Upper lobe of left lung (tissue), 6 donors: ENCODE results near the gene VPS13C. TPM values are rescaled to one million over a fixed set of nuclear protein-coding genes. Genes with fewer than 3 reads are reported as not detected.

Experiments
- ATAC-seq, 2 donors: fragments of 200-7000 bp; cut with Tn5 transposase; one replicate each; pipeline ENCODE4 v1.9.1; 2022; ENCODE audit warnings: mild to moderate bottlenecking in 2 of 2, moderate library complexity in 2 of 2; ENCODE audit not compliant: low FRiP score in 2 of 2
- DNase-seq, 2 donors: peaks; one replicate each; pipeline ENCODE4 v3.0.0-alpha.2; 2019 to 2020
- H3K27ac ChIP-seq, 4 donors: fragments of 200-600 bp; sonication (generic); one replicate each; pipeline ENCODE4 v1.5.1; 2016 to 2019
- H3K27me3 ChIP-seq, 4 donors: fragments of 200-600 bp; sonication (generic); one replicate each; pipeline ENCODE4 v1.5.1; 2017 to 2019
- H3K36me3 ChIP-seq, 4 donors: fragments of 200-600 bp; sonication (generic); one replicate each; pipeline ENCODE4 v1.5.1; 2016 to 2019
- H3K4me1 ChIP-seq, 4 donors: fragments of 200-600 bp; sonication (generic); one replicate each; pipeline ENCODE4 v1.5.1; 2018 to 2019
- H3K4me3 ChIP-seq, 4 donors: fragments of 200-600 bp; sonication (generic); one replicate each; pipeline ENCODE4 v1.5.1; 2017 to 2019; ENCODE audit warnings: mild to moderate bottlenecking in 2 of 4, moderate library complexity in 1 of 4
- H3K9me3 ChIP-seq, 4 donors: fragments of 200-600 bp; sonication (generic); one replicate each; pipeline ENCODE4 v1.5.1; 2018 to 2019
- CTCF ChIP-seq, 6 experiments: fragments of 450-650 bp in 4 of 6; fragments of 200-600 bp in 2 of 6; sonication (generic) in 2 of 6; IDR thresholded peaks; one replicate each; pipeline ENCODE4 v1.5.1; 2016 to 2019; ENCODE audit warnings: antibody characterized with exemption in 6 of 6
- EP300 ChIP-seq, 4 donors: sonication (generic); formaldehyde crosslinking; IDR thresholded peaks; one replicate each; pipeline ENCODE4 v1.5.1; 2017; ENCODE audit warnings: antibody characterized with exemption in 4 of 4, control low read depth in 2 of 4
- POLR2A ChIP-seq, 4 donors: fragments of 450-650 bp; IDR thresholded peaks; one replicate each; pipeline ENCODE4 v1.5.1; 2016 to 2017; ENCODE audit warnings: antibody characterized with exemption in 4 of 4, mild to moderate bottlenecking in 2 of 4
- POLR2AphosphoS5 ChIP-seq, 2 donors: sonication (generic); formaldehyde crosslinking; IDR thresholded peaks; one replicate each; pipeline ENCODE4 v1.5.1; 2017; ENCODE audit warnings: antibody characterized with exemption in 2 of 2
- WGBS, 2 donors: methylation state at CpG; one replicate each; pipeline ENCODE4 v1.1.5; 2017 to 2018; 5-methylcytosine and 5-hydroxymethylcytosine counted together
- total RNA-seq, 6 donors: library from RNA; depleted of rRNA in 4 of 6; stranded (reverse); fragments of >200 nt in 4 of 6; gene quantifications; one replicate each; pipeline versions ENCODE4 v1.1.0 to v1.2.1, GENCODE V29; 2016 to 2021
- donor health status: DM: no; HTN: no; CAD: no; lungs with moderate emphysema.
- donor health status: DM: no; HTN: yes; CAD: no; lungs with severe emphysema.

VPS13C gene
- total RNA-seq, 6 donors from 2014 or later: 73.7 to 180 (median 97.4) TPM

- no peak for TF ChIP-seq CTCF (IDR thresholded peaks at IDR 0.05)
- no peak for TF ChIP-seq POLR2A (IDR thresholded peaks at IDR 0.05)
- TF ChIP-seq EP300 (IDR thresholded peaks at IDR 0.05): no peak
- no peak for TF ChIP-seq POLR2AphosphoS5 (IDR thresholded peaks at IDR 0.05)
- WGBS, 2 donors: 85 to 86% methylated on average over 3 of the region's 3 CpGs
- ATAC-seq (no peak), DNase-seq (no peak)
- H3K4me3 ChIP-seq: no peak overlapping the region
- H3K9me3 ChIP-seq: no peaks in the 10 kb centered on the region
- H3K27me3 ChIP-seq: no peaks in the 10 kb centered on the region
- H3K36me3 ChIP-seq: no peaks in the 10 kb centered on the region
- H3K4me1 ChIP-seq: no peaks in the 10 kb centered on the region
- H3K27ac ChIP-seq: no peak overlapping the region
Observed at GRCh38 chr15:61822511-61822910, 237.7 kb downstream of the VPS13C start.

GRCh38 chr15:61820951-61821350 lies 239.3 kb downstream of the VPS13C start:
- Histone ChIP-seq H3K36me3 (no peaks in the 10 kb centered on the region), H3K4me3 (no peak overlapping the region), H3K27ac (no peak overlapping the region), H3K27me3 (no peaks in the 10 kb centered on the region), H3K4me1 (no peaks in the 10 kb centered on the region), H3K9me3 (no peaks in the 10 kb centered on the region)
- ATAC-seq (no peak), DNase-seq (no peak)
- 83 to 89% methylated on average over 4 of the region's 4 CpGs for WGBS, 2 donors
- no peak for TF ChIP-seq POLR2AphosphoS5 (IDR thresholded peaks at IDR 0.05)
- no peak for TF ChIP-seq POLR2A (IDR thresholded peaks at IDR 0.05)
- TF ChIP-seq CTCF (IDR thresholded peaks at IDR 0.05): no peak
- TF ChIP-seq EP300 (IDR thresholded peaks at IDR 0.05): no peak

- ATAC-seq (no peak), DNase-seq (no peak)
- H3K4me1 ChIP-seq: no peaks in the 10 kb centered on the region
- no peaks in the 10 kb centered on the region for H3K9me3 ChIP-seq
- 72 to 89% methylated on average over 9 of the region's 9 CpGs for WGBS, 2 donors
- H3K4me3 ChIP-seq: no peak overlapping the region
- H3K36me3 ChIP-seq: no peaks in the 10 kb centered on the region
- no peak overlapping the region for H3K27ac ChIP-seq
- TF ChIP-seq POLR2A (IDR thresholded peaks at IDR 0.05): no peak
- no peak for TF ChIP-seq POLR2AphosphoS5 (IDR thresholded peaks at IDR 0.05)
- no peak for TF ChIP-seq CTCF (IDR thresholded peaks at IDR 0.05)
- TF ChIP-seq EP300 (IDR thresholded peaks at IDR 0.05): no peak
- no peaks in the 10 kb centered on the region for H3K27me3 ChIP-seq
Observed at GRCh38 chr15:61820212-61820611, 240.0 kb downstream of the VPS13C start.

GRCh38 chr15:61819386-61819785 lies 240.9 kb downstream of the VPS13C start:
- DNase-seq (no peak), ATAC-seq (no peak)
- no peaks in the 10 kb centered on the region for H3K36me3 ChIP-seq
- TF ChIP-seq EP300 (IDR thresholded peaks at IDR 0.05) (no peak), POLR2AphosphoS5 (IDR thresholded peaks at IDR 0.05) (no peak), POLR2A (IDR thresholded peaks at IDR 0.05) (no peak)
- no peaks in the 10 kb centered on the region for H3K4me1 ChIP-seq
- no peak overlapping the region for H3K27ac ChIP-seq
- 88 to 89% methylated on average over 9 of the region's 9 CpGs for WGBS, 2 donors
- no peaks in the 10 kb centered on the region for H3K27me3 ChIP-seq
- no peaks in the 10 kb centered on the region for H3K9me3 ChIP-seq
- H3K4me3 ChIP-seq: no peak overlapping the region

GRCh38 chr15:61818801-61819200 lies 241.4 kb downstream of the VPS13C start:
- Histone ChIP-seq H3K36me3 (no peaks in the 10 kb centered on the region), H3K4me1 (no peaks in the 10 kb centered on the region), H3K4me3 (no peak overlapping the region), H3K9me3 (no peaks in the 10 kb centered on the region), H3K27me3 (no peaks in the 10 kb centered on the region), H3K27ac (no peak overlapping the region)
- ATAC-seq (no peak), DNase-seq (no peak)
- TF ChIP-seq POLR2AphosphoS5 (IDR thresholded peaks at IDR 0.05) (no peak), EP300 (IDR thresholded peaks at IDR 0.05) (no peak), POLR2A (IDR thresholded peaks at IDR 0.05) (no peak), CTCF (IDR thresholded peaks at IDR 0.05) (no peak)
- 100% methylated on average over 2 of the region's 2 CpGs for WGBS, 2 donors
